ENCODE data around the gene CACNA2D3. TPM values are rescaled to one million over a fixed set of nuclear protein-coding genes. Genes with fewer than 3 reads are reported as not detected.

Gene CACNA2D3
- total RNA-seq, 1 donor from 2014 or later: not detected

GRCh38 chr3:54800478-54800877 is 678.1 kb downstream of the CACNA2D3 start:
- DNase-seq (ENCODE audit: low spot score): no peak
- Mint-ChIP-seq H3K27me3 (ENCODE audit: insufficient read depth) (no peaks in the 10 kb centered on the region), H3K9me3 (no peaks in the 10 kb centered on the region), H3K36me3 (ENCODE audit: low read depth) (no peaks in the 10 kb centered on the region), H3K4me1 (ENCODE audit: low read depth) (no peaks in the 10 kb centered on the region), H3K4me3 (no peak overlapping the region), H3K27ac (no peak overlapping the region)
- intact Hi-C loops (cut with micrococcal nuclease): no loop called here

- H3K4me1 Mint-ChIP-seq (ENCODE audit: low read depth): no peaks in the 10 kb centered on the region
- no peak overlapping the region for H3K4me3 Mint-ChIP-seq
- H3K9me3 Mint-ChIP-seq: no peaks in the 10 kb centered on the region
- DNase-seq (ENCODE audit: low spot score): no peak
- H3K36me3 Mint-ChIP-seq (ENCODE audit: low read depth): no peaks in the 10 kb centered on the region
- H3K27me3 Mint-ChIP-seq (ENCODE audit: insufficient read depth): no peaks in the 10 kb centered on the region
- H3K27ac Mint-ChIP-seq: no peak overlapping the region
- intact Hi-C loops (cut with micrococcal nuclease): no loop called here
Observed at GRCh38 chr3:54801977-54802376, 679.6 kb downstream of the CACNA2D3 start.

GRCh38 chr3:54810401-54810800 is 688.0 kb downstream of the CACNA2D3 start:
- Mint-ChIP-seq H3K4me3 (no peak overlapping the region), H3K27me3 (ENCODE audit: insufficient read depth) (no peaks in the 10 kb centered on the region), H3K9me3 (peaks cover 12% of the 10 kb centered on the region), H3K27ac (no peak overlapping the region), H3K36me3 (ENCODE audit: low read depth) (no peaks in the 10 kb centered on the region), H3K4me1 (ENCODE audit: low read depth) (no peaks in the 10 kb centered on the region)
- no peak for DNase-seq (ENCODE audit: low spot score)
- intact Hi-C loops (cut with micrococcal nuclease): no loop called here

- Mint-ChIP-seq H3K9me3 (peaks cover 3% of the 10 kb centered on the region), H3K4me1 (ENCODE audit: low read depth) (no peaks in the 10 kb centered on the region), H3K36me3 (ENCODE audit: low read depth) (no peaks in the 10 kb centered on the region), H3K27me3 (ENCODE audit: insufficient read depth) (no peaks in the 10 kb centered on the region), H3K4me3 (no peak overlapping the region), H3K27ac (no peak overlapping the region)
- DNase-seq (ENCODE audit: low spot score): no peak
- intact Hi-C loops (cut with micrococcal nuclease): no loop called here
Observed at GRCh38 chr3:54814224-54814623, 691.9 kb downstream of the CACNA2D3 start.

GRCh38 chr3:54817628-54818027 is 695.3 kb downstream of the CACNA2D3 start:
- Mint-ChIP-seq H3K9me3 (no peaks in the 10 kb centered on the region), H3K27ac (no peak overlapping the region), H3K27me3 (ENCODE audit: insufficient read depth) (no peaks in the 10 kb centered on the region), H3K36me3 (ENCODE audit: low read depth) (no peaks in the 10 kb centered on the region), H3K4me1 (ENCODE audit: low read depth) (no peaks in the 10 kb centered on the region), H3K4me3 (no peak overlapping the region)
- intact Hi-C loops (cut with micrococcal nuclease): no loop called here
- DNase-seq (ENCODE audit: low spot score): no peak

GRCh38 chr3:54818486-54818885 is 696.1 kb downstream of the CACNA2D3 start:
- no peak for DNase-seq (ENCODE audit: low spot score)
- Mint-ChIP-seq H3K9me3 (no peaks in the 10 kb centered on the region), H3K4me1 (ENCODE audit: low read depth) (no peaks in the 10 kb centered on the region), H3K4me3 (no peak overlapping the region), H3K27ac (no peak overlapping the region), H3K36me3 (ENCODE audit: low read depth) (no peaks in the 10 kb centered on the region), H3K27me3 (ENCODE audit: insufficient read depth) (no peaks in the 10 kb centered on the region)
- intact Hi-C loops (cut with micrococcal nuclease): no loop called here

GRCh38 chr3:54818942-54819341 is 696.6 kb downstream of the CACNA2D3 start:
- DNase-seq (ENCODE audit: low spot score): no peak
- Mint-ChIP-seq H3K4me3 (no peak overlapping the region), H3K9me3 (no peaks in the 10 kb centered on the region), H3K4me1 (ENCODE audit: low read depth) (no peaks in the 10 kb centered on the region), H3K27ac (no peak overlapping the region), H3K36me3 (ENCODE audit: low read depth) (no peaks in the 10 kb centered on the region), H3K27me3 (ENCODE audit: insufficient read depth) (no peaks in the 10 kb centered on the region)
- intact Hi-C loops (cut with micrococcal nuclease): no loop called here

GRCh38 chr3:54819946-54820345 is 697.6 kb downstream of the CACNA2D3 start:
- DNase-seq (ENCODE audit: low spot score): no peak
- no peak overlapping the region for H3K27ac Mint-ChIP-seq
- no peaks in the 10 kb centered on the region for H3K36me3 Mint-ChIP-seq (ENCODE audit: low read depth)
- intact Hi-C loops (cut with micrococcal nuclease): no loop called here
- H3K4me3 Mint-ChIP-seq: no peak overlapping the region
- no peaks in the 10 kb centered on the region for H3K27me3 Mint-ChIP-seq (ENCODE audit: insufficient read depth)
- no peaks in the 10 kb centered on the region for H3K4me1 Mint-ChIP-seq (ENCODE audit: low read depth)
- H3K9me3 Mint-ChIP-seq: no peaks in the 10 kb centered on the region

GRCh38 chr3:54822206-54822605 is 699.9 kb downstream of the CACNA2D3 start:
- DNase-seq (ENCODE audit: low spot score): no peak
- H3K4me1 Mint-ChIP-seq (ENCODE audit: low read depth): no peaks in the 10 kb centered on the region
- intact Hi-C loops (cut with micrococcal nuclease): no loop called here
- no peak overlapping the region for H3K27ac Mint-ChIP-seq
- no peaks in the 10 kb centered on the region for H3K36me3 Mint-ChIP-seq (ENCODE audit: low read depth)
- no peaks in the 10 kb centered on the region for H3K27me3 Mint-ChIP-seq (ENCODE audit: insufficient read depth)
- H3K4me3 Mint-ChIP-seq: no peak overlapping the region
- no peaks in the 10 kb centered on the region for H3K9me3 Mint-ChIP-seq

GRCh38 chr3:54826251-54826691 is 703.9 kb downstream of the CACNA2D3 start:
- H3K36me3 Mint-ChIP-seq (ENCODE audit: low read depth): no peaks in the 10 kb centered on the region
- H3K27ac Mint-ChIP-seq: no peak overlapping the region
- H3K4me3 Mint-ChIP-seq: no peak overlapping the region
- no peaks in the 10 kb centered on the region for H3K27me3 Mint-ChIP-seq (ENCODE audit: insufficient read depth)
- intact Hi-C loops (cut with micrococcal nuclease): no loop called here
- DNase-seq (ENCODE audit: low spot score): no peak
- H3K9me3 Mint-ChIP-seq: no peaks in the 10 kb centered on the region
- H3K4me1 Mint-ChIP-seq (ENCODE audit: low read depth): no peaks in the 10 kb centered on the region

GRCh38 chr3:54827056-54827687 is 704.8 kb downstream of the CACNA2D3 start:
- Mint-ChIP-seq H3K4me3 (no peak overlapping the region), H3K36me3 (ENCODE audit: low read depth) (no peaks in the 10 kb centered on the region), H3K9me3 (no peaks in the 10 kb centered on the region), H3K27ac (no peak overlapping the region), H3K27me3 (ENCODE audit: insufficient read depth) (no peaks in the 10 kb centered on the region), H3K4me1 (ENCODE audit: low read depth) (no peaks in the 10 kb centered on the region)
- no peak for DNase-seq (ENCODE audit: low spot score)
- intact Hi-C loops (cut with micrococcal nuclease): no loop called here

- H3K4me1 Mint-ChIP-seq (ENCODE audit: low read depth): no peaks in the 10 kb centered on the region
- H3K36me3 Mint-ChIP-seq (ENCODE audit: low read depth): no peaks in the 10 kb centered on the region
- H3K27me3 Mint-ChIP-seq (ENCODE audit: insufficient read depth): no peaks in the 10 kb centered on the region
- H3K4me3 Mint-ChIP-seq: no peak overlapping the region
- no peak for DNase-seq (ENCODE audit: low spot score)
- intact Hi-C loops (cut with micrococcal nuclease): no loop called here
- H3K9me3 Mint-ChIP-seq: no peaks in the 10 kb centered on the region
- no peak overlapping the region for H3K27ac Mint-ChIP-seq
Observed at GRCh38 chr3:54827776-54828175, 705.4 kb downstream of the CACNA2D3 start.

- H3K27me3 Mint-ChIP-seq (ENCODE audit: insufficient read depth): no peaks in the 10 kb centered on the region
- intact Hi-C loops (cut with micrococcal nuclease): loop anchor here (5.0 kb wide), 1 partner anchor 1422 kb away; no protein-coding TSS in a partner anchor
- no peak overlapping the region for H3K27ac Mint-ChIP-seq
- no peak for DNase-seq (ENCODE audit: low spot score)
- H3K4me1 Mint-ChIP-seq (ENCODE audit: low read depth): no peaks in the 10 kb centered on the region
- no peaks in the 10 kb centered on the region for H3K36me3 Mint-ChIP-seq (ENCODE audit: low read depth)
- no peak overlapping the region for H3K4me3 Mint-ChIP-seq
- H3K9me3 Mint-ChIP-seq: no peaks in the 10 kb centered on the region
Observed at GRCh38 chr3:54830658-54831057, 708.3 kb downstream of the CACNA2D3 start.

GRCh38 chr3:54831112-54831511 is 708.8 kb downstream of the CACNA2D3 start:
- Mint-ChIP-seq H3K27ac (no peak overlapping the region), H3K36me3 (ENCODE audit: low read depth) (no peaks in the 10 kb centered on the region), H3K9me3 (no peaks in the 10 kb centered on the region), H3K27me3 (ENCODE audit: insufficient read depth) (no peaks in the 10 kb centered on the region), H3K4me3 (no peak overlapping the region), H3K4me1 (ENCODE audit: low read depth) (no peaks in the 10 kb centered on the region)
- intact Hi-C loops (cut with micrococcal nuclease): loop anchor here (5.0 kb wide), 1 partner anchor 1421 kb away; no protein-coding TSS in a partner anchor
- no peak for DNase-seq (ENCODE audit: low spot score)
